GM20431 (cell line): Measurements from ENCODE around the gene AJAP1.

ENCODE experiments used
- in situ Hi-C: fragments of 300-500 bp; cut with MseI, MboI; formaldehyde crosslinking; loops from one replicate; pipeline ENCODE4 v1.15.0; 2020; ENCODE audit warnings: low sequenced_read_pairs; ENCODE audit not compliant: unreplicated experiment

The AJAP1 gene

GRCh38 chr1:4794020-4794780 is 139.8 kb downstream of the AJAP1 start:
- in situ Hi-C loops = no loop called here

DNA sequence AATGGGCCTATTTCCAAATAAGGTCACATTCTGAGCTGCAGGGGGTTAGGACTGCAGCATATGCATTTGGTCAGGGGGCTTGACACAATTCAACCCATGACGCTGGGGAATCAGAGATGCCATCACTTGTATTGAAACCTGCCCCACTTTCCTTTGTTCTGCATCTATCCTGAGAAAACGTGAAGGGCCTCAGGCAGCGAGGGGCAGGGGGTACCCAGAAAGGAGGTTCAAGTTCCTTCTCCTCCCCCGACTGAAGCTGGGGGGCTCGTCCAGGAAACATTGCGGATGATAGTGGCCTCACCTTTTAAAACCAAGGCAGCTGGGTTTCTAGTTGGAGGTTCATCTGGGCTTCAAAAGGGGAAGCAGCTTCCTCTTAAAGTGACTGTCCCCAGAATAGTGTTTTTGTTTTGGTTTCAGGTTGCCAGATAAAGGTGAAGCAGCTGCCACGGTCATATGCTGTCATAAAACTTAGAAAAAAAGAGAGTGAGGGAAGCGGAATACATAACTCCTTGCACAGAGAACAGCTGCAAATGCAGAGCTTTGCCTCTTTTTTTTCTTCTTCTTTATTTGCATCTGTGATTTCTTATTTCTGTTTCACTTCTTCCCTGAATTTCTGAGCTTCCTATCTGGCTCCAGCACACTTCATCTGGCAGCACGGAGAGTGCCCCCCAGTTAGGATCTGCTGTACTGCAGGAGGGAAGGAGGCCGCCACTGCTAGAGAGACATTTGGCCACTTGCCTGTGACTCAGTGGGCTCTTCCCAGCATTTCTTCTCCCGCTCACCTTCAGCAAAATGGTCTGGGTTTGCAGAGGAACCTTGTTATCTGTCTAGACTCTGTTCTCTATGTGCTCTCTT is 142.0 kb downstream of the AJAP1 start:
- in situ Hi-C loops = no loop called here

DNA sequence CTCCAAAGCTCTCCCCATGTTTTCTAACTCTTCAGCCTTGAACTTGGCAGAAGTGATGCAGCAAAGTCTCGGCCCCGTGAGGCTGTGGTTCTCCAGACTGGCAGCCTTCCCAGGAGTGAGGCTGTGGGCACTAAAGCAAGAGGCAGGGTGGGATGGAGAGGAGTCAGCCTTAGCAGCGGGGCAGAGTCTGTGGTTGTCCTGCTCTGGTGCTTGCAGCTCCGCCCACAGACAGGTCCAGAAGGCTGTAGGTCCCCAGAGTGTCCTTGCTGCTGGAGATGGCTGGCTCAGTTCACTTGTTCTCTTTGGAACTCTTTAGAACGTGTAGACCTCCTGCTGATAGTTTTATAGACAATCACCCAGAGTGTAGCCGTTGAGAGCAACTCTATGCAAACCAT is 142.6 kb downstream of the AJAP1 start:
- in situ Hi-C loops = no loop called here

- in situ Hi-C loops = no loop called here
Observed at GRCh38 chr1:4797429-4797828, 143.0 kb downstream of the AJAP1 start.

GRCh38 chr1:4801192-4801924 is 146.9 kb downstream of the AJAP1 start:
- in situ Hi-C loops = no loop called here

GRCh38 chr1:4802024-4802423 is 147.6 kb downstream of the AJAP1 start:
- in situ Hi-C loops = no loop called here

GRCh38 chr1:4803335-4803734 is 148.9 kb downstream of the AJAP1 start:
- in situ Hi-C loops = no loop called here

- in situ Hi-C loops = no loop called here
Observed at GRCh38 chr1:4805987-4806386, 151.6 kb downstream of the AJAP1 start.

DNA sequence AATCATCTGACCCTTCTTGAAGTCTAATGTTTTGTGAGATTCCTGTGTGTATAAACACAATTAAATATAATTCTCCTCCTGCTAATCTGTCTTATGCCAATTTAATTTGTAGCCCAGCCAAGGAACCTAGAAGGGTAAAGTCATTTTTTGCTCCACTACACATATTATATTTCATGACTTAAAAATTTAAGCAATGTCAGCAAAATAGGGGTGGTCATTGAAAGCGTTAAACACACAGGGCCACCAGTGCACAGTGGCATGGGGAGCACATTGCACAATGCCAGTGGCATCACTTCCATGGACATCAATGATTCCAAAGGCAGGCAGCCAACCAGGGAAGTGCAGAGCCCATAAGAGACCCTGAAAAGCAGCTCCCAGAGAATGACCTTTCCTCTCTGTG is 166.1 kb downstream of the AJAP1 start:
- in situ Hi-C loops = no loop called here

GRCh38 chr1:4825800-4826450 is 171.5 kb downstream of the AJAP1 start:
- in situ Hi-C loops = no loop called here

GRCh38 chr1:4830707-4831106 is 176.3 kb downstream of the AJAP1 start:
- in situ Hi-C loops = no loop called here

GRCh38 chr1:4836574-4836973 is 182.2 kb downstream of the AJAP1 start:
- in situ Hi-C loops = no loop called here

DNA sequence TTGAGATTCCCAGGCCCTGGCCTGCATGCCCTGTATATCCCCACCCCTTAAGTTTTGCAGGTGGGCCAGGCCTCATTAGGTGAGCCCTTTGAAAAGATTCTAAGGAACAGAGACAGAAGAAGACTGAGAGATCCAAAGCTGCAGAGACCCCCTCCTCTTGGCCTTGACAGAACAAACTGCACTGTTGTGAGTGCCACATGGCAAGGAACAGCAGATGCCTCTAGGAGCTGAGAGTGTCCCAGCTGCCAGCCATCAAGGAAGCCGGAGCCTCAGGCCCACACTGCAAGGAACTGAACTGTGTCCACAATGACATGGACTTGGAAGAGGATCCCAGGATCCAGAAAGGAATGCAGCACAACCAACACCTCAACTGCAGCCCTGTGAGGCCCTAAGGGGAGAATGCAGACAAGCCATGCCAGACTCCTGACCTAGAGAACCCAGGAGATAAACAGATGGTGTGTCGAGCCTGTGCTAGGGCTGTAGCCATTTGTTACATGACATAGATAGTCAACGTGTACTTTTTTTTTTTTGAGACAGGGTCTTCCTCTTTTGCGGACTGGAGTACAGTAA is 182.7 kb downstream of the AJAP1 start:
- in situ Hi-C loops = no loop called here

DNA sequence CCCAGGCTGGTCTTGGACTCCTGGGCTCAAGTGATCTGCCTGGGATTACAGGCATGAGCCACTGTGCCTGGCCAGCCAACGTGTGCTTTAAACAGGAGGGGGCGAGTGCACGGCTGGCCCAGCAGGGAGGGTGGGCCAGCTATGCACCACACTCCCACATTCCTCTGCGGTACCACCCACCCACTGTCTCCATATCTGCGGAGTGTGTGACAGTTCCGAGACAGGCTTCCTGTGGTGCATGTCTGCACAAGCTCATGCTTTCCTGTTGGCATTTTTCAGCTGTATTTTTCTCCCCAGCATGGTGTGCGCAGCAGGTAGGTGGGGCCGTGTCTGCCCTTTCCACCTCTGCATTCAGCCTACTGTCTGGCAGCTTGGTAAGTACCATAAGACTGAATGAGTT is 183.3 kb downstream of the AJAP1 start:
- in situ Hi-C loops = no loop called here

DNA sequence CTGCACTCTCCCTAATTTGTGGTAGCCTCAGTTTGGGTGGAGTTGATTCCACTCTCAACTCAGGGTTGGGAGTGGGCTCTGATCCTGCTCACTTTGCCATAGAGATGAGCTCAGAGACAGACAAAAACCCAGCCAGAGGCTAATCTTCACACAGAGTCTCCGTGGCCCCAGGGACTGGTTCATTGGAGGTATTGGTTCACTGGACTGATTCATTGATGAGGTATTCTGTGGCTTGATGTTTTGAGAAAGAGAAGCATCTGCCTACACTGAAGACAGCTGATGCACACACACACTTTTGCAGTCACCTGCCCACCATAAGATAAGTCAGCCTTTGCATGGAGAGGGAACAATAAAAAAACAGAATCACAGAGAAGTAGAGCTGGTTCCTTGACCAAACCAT is 183.8 kb downstream of the AJAP1 start:
- in situ Hi-C loops = no loop called here
